HG02678 (cell line): ENCODE results near the gene C19orf38.
"Not testable (repeated sequence)": the region's sequence is repeated elsewhere in the genome, so short reads cannot be mapped to it uniquely, and the experiment has no call there.

ENCODE experiments used
- ATAC-seq: cut with Tn5 transposase; IDR thresholded peaks from one replicate; pipeline ENCODE4 v1.9.1; 2021; ENCODE audit warnings: mild to moderate bottlenecking, moderate library complexity; ENCODE audit not compliant: unreplicated experiment

Gene C19orf38

DNA sequence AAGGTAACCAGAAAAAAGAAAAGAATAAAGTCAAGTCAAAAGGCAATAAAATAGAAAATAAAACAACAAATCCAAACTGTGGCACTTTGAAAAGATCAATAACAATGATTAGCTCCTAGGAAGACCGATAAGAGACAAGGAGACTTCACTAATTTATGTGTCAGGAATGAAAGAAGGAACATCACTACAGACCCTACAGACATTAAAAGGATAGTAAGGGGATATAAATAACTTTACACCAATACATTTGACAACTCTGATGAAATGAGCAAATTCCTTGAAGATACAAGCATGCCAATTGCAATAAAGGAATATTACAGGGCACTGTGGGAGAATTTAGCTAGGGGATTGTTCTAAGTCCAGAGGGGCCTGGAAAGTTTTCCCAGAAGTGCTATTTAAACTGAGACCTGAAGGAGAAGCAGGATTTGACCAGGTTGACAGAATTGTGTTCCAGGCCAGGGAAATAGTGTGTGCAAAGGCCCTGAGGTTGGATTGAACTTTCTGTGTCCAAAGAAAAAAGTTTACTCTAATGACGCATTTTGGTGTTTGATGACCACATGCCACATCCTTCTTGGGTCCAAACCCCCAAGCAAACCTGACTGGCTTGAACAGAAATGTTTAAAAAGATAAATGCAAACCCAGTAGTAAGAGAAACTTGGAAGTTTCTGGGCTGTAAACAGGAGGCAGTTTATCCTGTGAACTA is 1.6 kb upstream of the C19orf38 start:
- ATAC-seq: no peak

DNA sequence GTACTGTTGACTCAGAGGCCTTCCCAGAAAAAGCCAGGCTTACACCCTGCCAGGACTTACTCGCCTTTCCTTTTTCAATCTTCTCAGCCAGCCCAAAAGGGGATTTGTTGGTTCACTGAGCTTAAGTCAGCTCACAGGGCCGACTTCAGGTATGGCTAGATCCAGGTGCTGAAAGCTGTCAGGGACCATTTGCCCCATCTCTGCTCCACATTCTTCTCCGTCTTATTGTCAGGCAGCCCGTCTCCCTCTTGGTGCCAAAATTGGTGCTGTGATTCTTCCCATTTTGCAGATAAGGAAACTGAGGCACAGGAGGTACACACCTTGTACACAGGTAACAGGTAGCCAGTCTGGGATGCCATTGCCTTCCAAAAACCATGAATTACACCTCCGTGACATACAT is 2.4 kb downstream of the C19orf38 start:
- no peak for ATAC-seq

DNA sequence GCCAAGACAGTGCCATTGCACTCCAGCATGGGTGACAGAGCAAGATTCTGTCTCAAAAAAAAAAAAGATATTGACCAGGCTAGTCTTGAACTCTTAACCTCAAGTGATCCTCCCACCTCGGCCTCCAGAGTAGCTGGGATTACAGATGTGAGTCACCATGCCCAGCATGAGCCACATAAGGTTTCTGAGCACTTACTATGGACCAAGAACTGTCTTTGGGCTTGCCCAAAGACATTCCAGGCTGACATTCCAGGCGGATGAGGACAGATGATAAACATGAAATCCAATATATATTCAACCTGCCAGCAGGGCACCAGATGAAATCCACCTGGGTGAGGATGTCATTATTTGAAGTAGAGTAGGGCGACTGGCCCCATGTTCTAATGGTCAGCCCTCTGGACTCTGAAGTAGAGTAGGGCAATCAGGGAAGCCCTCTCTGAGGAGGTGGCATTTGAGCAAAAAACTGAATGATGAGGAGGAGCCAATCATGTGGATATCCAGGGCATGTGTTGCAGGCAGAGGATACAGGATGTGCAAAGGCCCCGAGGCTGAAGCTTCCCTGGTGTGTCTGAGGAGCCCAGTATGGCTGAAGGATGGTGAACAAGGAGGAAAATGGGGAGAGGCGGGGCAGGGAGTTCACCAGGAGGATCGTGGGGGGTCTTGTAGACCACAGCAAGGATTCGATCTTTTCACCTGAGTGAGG is 4.0 kb downstream of the C19orf38 start:
- ATAC-seq: no peak

DNA sequence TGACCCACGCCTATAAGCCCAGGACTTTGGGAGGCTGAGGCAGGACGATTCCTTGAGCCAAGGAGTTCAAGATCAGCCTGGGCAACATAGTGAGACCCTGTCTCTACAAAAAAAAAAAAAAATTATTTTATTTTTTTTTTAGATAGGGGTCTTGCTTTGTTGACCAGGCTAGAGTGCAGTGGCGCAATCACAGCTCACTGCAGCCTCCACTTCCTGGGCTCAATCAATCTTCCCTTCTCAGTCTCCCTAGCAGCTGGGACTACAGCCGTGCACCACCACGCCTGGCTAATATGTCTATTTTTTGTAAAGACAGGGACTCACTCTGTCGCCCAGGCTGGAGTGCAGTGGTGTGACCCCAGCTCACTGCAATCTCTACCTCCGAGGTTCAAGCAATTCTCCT is 4.7 kb downstream of the C19orf38 start:
- no peak for ATAC-seq

GRCh38 chr19:10854350-10855089 is 6.3 kb downstream of the C19orf38 start:
- ATAC-seq: no peak

- no peak for ATAC-seq
Observed at GRCh38 chr19:10855879-10856522, 7.8 kb downstream of the C19orf38 start.

- not testable (repeated sequence) for ATAC-seq
Observed at GRCh38 chr19:10856899-10857298, 8.7 kb downstream of the C19orf38 start.

GRCh38 chr19:10858204-10858828 is 10.1 kb downstream of the C19orf38 start:
- ATAC-seq: no peak

DNA sequence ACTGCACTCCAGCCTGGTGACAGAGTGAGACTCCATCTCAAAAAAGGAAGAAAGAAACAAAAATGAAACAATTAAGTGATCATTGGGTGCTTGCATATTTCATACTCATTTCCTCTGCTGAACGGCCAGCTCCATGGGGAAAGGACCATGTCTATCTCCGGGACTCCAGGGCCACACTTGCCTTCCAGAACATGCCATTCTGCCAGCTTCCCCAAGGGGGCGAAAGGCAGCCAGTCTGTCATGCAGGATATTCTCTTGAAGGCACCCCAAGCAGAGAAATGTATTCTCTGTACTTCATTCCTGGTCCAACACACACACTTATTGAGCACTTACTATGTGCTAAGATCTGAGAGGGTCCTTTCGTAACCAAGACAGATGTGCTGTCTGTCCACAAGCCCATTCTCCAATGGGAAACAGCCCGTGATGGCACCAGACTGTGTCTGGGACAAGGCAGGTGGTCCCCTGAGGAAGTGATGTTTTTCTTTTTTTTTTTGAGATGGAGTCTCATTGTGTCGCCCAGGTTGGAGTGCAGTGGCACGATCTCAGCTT is 13.0 kb downstream of the C19orf38 start:
- no peak for ATAC-seq

GRCh38 chr19:10862561-10863106 is 14.4 kb downstream of the C19orf38 start:
- ATAC-seq: no peak

DNA sequence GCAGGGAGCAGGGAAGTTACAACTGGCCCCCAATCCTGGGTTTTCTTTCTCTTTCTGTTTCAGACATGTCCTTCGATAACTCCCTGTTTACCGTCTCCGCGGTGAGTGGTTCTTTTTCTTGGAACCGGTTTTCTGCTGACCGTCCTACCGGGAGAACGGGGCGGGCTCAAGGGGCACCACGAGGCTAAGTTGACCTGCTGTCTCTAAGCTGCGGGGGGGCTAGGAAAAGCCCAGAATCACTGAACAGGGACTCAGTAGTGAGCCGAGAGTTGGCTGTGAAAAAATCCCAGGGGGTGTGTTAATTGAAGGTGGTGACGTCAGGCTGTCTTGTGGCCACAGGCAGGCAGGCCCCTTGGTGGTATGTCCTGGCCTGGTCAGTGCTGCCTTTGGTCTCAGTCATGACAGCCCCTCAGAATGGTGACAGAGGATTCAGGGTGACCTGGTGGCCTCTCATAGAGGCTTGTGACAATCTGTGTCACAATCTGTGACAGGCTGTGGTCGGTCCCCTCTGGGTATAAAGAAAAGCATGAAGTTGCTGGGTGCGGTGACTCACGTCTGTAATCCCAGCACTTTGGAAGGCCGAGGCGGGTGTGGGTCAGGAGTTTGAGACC is 15.0 kb downstream of the C19orf38 start:
- no peak for ATAC-seq

DNA sequence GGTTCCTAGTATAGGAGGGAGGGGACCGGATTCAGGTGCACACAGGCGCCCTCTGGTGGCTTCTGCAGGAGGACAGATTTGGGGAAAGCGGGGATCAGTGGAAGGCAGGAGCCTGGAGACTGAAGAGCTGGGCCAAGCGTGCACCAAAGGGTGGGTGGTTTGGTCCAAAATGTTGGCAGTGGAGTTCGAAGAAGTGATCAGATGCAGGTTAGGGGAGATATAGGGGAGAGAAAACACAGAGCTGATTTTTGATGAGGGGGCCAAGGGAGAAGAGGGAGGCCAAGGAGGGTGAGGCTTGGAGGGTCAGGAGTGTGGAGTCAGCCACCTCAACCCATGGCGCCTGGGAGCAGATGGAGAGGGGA is 16.3 kb downstream of the C19orf38 start:
- no peak for ATAC-seq

GRCh38 chr19:10866495-10866894 is 18.3 kb downstream of the C19orf38 start:
- no peak for ATAC-seq

- ATAC-seq: no peak
Observed at GRCh38 chr19:10868872-10869547, 20.8 kb downstream of the C19orf38 start.

DNA sequence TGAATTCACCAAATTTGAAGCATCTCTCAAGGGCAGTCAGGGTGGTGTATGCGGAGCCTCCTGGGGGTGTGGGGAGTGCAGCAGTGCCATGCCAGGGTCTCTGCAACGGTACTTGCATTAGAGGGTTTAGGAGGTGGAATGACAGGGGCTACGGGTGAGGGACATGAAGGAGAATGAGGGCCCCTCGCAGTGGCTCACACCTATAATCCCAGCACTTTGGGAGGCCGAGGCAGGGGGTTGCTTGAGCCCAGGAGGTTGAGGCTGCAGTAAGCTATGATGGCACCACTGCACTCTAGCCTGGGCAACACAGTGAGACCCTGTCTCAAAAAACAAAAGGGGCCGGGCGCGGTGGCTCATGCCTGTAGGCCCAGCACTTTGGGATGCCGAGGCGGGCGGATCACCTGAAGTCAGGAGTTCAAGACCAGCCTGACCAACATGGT is 21.7 kb downstream of the C19orf38 start:
- not testable (repeated sequence) for ATAC-seq

DNA sequence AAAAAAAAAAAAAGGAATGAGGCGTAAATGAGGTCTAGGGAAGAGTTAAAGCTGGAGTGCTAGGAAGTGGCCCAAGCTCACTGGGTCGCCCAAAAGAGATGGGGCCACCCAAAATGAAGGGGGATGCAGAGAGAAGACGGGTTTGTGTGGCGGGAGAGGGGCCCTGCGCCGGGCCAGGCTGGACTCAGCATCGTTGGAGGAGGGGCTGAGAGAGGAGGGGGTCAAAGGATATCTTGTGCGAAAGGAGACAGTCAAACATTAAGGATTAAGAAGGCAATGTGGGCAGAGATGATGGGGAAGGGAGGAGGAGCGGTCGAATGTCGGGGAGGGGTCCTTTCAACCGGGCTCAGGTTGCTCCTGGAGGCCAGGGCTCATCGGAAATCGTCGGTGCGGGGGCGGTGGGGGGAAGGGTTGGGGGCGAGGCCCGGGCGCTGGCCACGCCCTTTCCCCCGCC is 22.3 kb downstream of the C19orf38 start:
- ATAC-seq: no peak

DNA sequence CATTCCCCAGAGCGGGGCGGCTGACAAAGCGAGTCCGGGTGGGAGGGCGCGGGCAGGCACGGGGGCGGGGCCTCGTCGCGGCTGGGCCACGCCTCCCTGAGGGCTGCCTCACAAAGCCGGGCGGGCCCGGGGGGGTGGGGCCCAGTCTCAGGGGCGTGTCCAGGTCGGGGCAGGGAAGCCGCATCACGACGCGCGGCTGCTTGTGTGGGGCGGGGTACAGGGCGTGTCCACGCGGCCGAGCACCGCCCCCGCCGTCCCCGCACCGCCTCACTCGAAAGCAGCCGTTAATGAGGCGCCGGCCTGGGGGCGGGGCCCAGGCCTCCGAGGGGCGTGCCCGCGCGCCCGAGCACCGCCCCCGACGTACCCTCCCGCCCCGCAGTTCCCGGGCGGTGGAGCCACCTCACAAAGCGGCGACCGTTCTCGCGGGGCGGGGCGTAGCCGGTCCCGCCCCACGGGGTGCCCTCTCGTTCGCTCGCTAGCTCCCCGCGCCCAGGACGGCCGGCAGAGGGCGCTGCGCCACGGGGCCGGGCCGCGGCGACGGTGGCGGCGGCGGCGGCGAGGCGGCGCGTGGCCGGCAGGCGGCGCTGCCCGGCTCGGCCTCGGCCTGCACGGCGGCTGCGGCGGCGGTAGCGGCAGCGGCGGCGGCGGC is 22.9 kb downstream of the C19orf38 start, which contains the start of gene CARM1:
Gene CARM1 (plus strand): TSS at position 599 of the 649 bp plus-strand sequence. CDS start 150 bp downstream, outside the sequence.
- ATAC-seq: peak; percentile 78

GRCh38 chr19:10871711-10872545 is 23.7 kb downstream of the C19orf38 start:
- ATAC-seq: peak; percentile 1
